ENCODE results near the gene DNAJC24. TPM values are rescaled to one million over a fixed set of nuclear protein-coding genes. Genes with fewer than 3 reads are reported as not detected.

The DNAJC24 gene
- total and polyA plus RNA-seq, 8 donors = 2.7 to 30.7 (median 6.3) TPM

DNA sequence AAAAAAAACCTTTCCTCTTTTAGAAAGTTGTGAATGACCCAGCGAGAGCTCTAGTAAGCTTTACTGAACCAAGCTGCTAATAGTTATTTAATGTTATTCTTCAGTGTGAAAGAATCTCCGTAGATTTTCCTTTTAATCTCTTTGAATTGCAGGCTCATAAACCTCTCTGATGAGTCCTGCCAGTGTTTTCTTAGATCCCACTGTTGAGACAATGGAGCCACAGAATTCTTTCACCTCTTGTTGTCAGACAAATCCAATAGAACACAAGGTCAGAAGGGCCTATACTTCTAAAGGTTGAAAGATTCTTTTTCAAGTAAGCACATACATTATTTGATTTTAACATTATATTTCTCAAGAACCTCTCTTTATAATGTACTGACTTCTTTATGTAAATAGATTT, 52.2 kb downstream of the DNAJC24 start:
- H3K36me3 ChIP-seq = no peaks in the 10 kb centered on the region
- intact Hi-C loops (cut with DNase I; ENCODE audit: low total_unique reads) = no loop called here
- DNase-seq = no peak
- H3K27ac ChIP-seq = no peak overlapping the region
- no peaks in the 10 kb centered on the region for H3K27me3 ChIP-seq
- H3K4me3 ChIP-seq = no peak overlapping the region
- TF ChIP-seq, protein P1, sequence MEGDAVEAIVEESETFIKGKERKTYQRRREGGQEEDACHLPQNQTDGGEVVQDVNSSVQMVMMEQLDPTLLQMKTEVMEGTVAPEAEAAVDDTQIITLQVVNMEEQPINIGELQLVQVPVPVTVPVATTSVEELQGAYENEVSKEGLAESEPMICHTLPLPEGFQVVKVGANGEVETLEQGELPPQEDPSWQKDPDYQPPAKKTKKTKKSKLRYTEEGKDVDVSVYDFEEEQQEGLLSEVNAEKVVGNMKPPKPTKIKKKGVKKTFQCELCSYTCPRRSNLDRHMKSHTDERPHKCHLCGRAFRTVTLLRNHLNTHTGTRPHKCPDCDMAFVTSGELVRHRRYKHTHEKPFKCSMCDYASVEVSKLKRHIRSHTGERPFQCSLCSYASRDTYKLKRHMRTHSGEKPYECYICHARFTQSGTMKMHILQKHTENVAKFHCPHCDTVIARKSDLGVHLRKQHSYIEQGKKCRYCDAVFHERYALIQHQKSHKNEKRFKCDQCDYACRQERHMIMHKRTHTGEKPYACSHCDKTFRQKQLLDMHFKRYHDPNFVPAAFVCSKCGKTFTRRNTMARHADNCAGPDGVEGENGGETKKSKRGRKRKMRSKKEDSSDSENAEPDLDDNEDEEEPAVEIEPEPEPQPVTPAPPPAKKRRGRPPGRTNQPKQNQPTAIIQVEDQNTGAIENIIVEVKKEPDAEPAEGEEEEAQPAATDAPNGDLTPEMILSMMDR (IDR thresholded peaks at IDR 0.05) = no peak
- no peak for TF ChIP-seq POLR2AphosphoS5 (IDR thresholded peaks at IDR 0.05)
- TF ChIP-seq POLR2A (IDR thresholded peaks at IDR 0.05) = no peak
- no peak for TF ChIP-seq EP300 (IDR thresholded peaks at IDR 0.05)
- 77 to 90% (median 87%) methylated on average over 2 of the region's 2 CpGs for WGBS, 5 donors
- H3K9me3 ChIP-seq = no peaks in the 10 kb centered on the region
- no peaks in the 10 kb centered on the region for H3K4me1 ChIP-seq

- TF ChIP-seq, protein P1 (IDR thresholded peaks at IDR 0.05) = no peak
- TF ChIP-seq EP300 (IDR thresholded peaks at IDR 0.05) (no peak), POLR2A (IDR thresholded peaks at IDR 0.05) (no peak), POLR2AphosphoS5 (IDR thresholded peaks at IDR 0.05) (no peak)
- Histone ChIP-seq H3K9me3 (no peaks in the 10 kb centered on the region), H3K27me3 (no peaks in the 10 kb centered on the region), H3K4me1 (no peaks in the 10 kb centered on the region), H3K4me3 (no peak overlapping the region), H3K36me3 (peaks cover 0 to 5% (median 2%) of the 10 kb centered on the region in 4 donors), H3K27ac (no peak overlapping the region)
- intact Hi-C loops (cut with DNase I; ENCODE audit: low total_unique reads) = no loop called here
- no peak for DNase-seq
- 87 to 100% (median 97%) methylated on average over 1 of the region's 1 CpG for WGBS, 5 donors
Observed at GRCh38 chr11:31422703-31423102, 53.0 kb downstream of the DNAJC24 start.

- Histone ChIP-seq H3K4me1 (no peaks in the 10 kb centered on the region), H3K9me3 (no peaks in the 10 kb centered on the region), H3K27me3 (no peaks in the 10 kb centered on the region), H3K4me3 (no peak overlapping the region), H3K27ac (no peak overlapping the region), H3K36me3 (peaks cover 0 to 10% (median 5%) of the 10 kb centered on the region in 4 donors)
- TF ChIP-seq POLR2AphosphoS5 (IDR thresholded peaks at IDR 0.05) (no peak), EP300 (IDR thresholded peaks at IDR 0.05) (no peak), POLR2A (IDR thresholded peaks at IDR 0.05) (no peak)
- TF ChIP-seq, protein P1 (IDR thresholded peaks at IDR 0.05) = no peak
- no peak for DNase-seq
- intact Hi-C loops (cut with DNase I; ENCODE audit: low total_unique reads) = no loop called here
Observed at GRCh38 chr11:31424652-31425051, 55.0 kb downstream of the DNAJC24 start.

DNA sequence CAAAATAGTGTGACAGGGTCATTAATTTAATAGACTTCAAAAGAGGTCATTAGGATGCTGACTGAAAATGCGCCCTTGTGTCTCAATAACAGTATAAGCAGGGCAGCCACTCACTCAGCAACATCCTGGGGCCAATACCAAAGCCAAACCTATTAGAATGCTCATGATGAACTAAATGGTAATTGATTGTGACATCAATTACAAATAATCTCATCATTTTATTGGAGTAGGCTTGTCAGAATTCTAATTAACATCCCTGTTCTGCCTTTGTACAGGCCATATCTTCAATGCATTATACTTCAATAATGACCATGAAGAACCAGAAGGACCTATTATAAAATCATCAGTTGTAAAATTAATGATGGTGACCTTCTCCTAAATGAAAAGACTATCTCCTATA, 64.2 kb downstream of the DNAJC24 start:
- no peak for DNase-seq
- intact Hi-C loops (cut with DNase I; ENCODE audit: low total_unique reads) = no loop called here

More for the DNA sequence above, 64.2 kb downstream of the DNAJC24 start:
- H3K36me3 ChIP-seq = peaks cover 0 to 38% (median 28%) of the 10 kb centered on the region in 4 donors
- H3K4me1 ChIP-seq = no peaks in the 10 kb centered on the region
- H3K9me3 ChIP-seq = no peaks in the 10 kb centered on the region
- no peak overlapping the region for H3K27ac ChIP-seq
- H3K4me3 ChIP-seq = no peak overlapping the region
- H3K27me3 ChIP-seq = no peaks in the 10 kb centered on the region
- 94 to 98% (median 96%) methylated on average over 1 of the region's 1 CpG for WGBS, 5 donors
- TF ChIP-seq EP300 (IDR thresholded peaks at IDR 0.05) = no peak
- no peak for TF ChIP-seq POLR2AphosphoS5 (IDR thresholded peaks at IDR 0.05)
- TF ChIP-seq, protein P1 (IDR thresholded peaks at IDR 0.05) = no peak
- TF ChIP-seq POLR2A (IDR thresholded peaks at IDR 0.05) = no peak
